ENCODE results near the gene ID3.

DNA sequence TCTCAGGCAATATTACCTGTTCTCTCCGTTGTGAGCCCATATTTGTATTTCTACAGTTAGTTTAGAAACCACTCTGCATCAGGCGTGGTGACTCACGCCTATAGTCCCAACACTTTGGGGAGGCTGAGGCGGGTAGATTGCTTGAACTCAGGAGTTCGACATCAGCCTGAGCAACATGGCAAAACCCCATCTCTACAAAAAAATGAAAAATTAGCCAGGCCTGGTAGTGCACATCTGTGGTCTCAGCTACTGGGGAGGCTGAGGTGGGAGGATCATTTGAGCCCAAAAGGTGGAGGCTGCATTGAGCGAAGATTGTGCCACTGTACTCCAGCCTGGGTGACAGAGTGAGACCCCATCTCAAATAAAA lies 19.7 kb upstream of the ID3 start:
- TF ChIP-seq, protein P1, sequence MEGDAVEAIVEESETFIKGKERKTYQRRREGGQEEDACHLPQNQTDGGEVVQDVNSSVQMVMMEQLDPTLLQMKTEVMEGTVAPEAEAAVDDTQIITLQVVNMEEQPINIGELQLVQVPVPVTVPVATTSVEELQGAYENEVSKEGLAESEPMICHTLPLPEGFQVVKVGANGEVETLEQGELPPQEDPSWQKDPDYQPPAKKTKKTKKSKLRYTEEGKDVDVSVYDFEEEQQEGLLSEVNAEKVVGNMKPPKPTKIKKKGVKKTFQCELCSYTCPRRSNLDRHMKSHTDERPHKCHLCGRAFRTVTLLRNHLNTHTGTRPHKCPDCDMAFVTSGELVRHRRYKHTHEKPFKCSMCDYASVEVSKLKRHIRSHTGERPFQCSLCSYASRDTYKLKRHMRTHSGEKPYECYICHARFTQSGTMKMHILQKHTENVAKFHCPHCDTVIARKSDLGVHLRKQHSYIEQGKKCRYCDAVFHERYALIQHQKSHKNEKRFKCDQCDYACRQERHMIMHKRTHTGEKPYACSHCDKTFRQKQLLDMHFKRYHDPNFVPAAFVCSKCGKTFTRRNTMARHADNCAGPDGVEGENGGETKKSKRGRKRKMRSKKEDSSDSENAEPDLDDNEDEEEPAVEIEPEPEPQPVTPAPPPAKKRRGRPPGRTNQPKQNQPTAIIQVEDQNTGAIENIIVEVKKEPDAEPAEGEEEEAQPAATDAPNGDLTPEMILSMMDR (IDR thresholded peaks at IDR 0.05) = no peak
- TF ChIP-seq POLR2A (IDR thresholded peaks at IDR 0.05) = no peak
